HG03280 (cell line): ENCODE results near the gene OTOS.
A peak's percentile ranks its signal among the peaks of the same experiment; 100 is the strongest.

Source experiments
- ATAC-seq: cut with Tn5 transposase; IDR thresholded peaks from one replicate; pipeline ENCODE4 v1.9.1; 2021; ENCODE audit warnings: mild to moderate bottlenecking, moderate library complexity; ENCODE audit not compliant: unreplicated experiment

The OTOS gene

DNA sequence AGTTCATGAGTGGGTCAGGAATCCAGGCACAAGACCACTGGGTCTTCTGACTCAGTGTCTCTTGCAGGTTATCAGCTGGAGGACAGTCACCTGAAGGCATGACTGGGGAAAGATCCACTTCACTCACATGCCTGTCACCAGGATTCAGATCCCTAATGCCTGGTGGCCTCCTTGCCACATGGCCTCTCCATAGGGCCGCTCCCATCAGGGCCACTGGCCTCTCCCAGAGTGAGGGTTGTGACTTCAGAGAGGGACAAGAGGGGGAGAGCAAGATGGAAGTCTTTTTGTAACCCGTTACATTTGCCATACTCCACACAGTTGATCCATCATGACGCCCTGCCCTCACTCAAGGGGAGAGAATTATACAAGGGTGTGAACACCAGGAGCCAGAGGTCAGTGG lies 13.0 kb upstream of the OTOS start:
- no peak for ATAC-seq

- no peak for ATAC-seq
Measured at GRCh38 chr2:240151477-240152031, 11.1 kb upstream of the OTOS start.

DNA sequence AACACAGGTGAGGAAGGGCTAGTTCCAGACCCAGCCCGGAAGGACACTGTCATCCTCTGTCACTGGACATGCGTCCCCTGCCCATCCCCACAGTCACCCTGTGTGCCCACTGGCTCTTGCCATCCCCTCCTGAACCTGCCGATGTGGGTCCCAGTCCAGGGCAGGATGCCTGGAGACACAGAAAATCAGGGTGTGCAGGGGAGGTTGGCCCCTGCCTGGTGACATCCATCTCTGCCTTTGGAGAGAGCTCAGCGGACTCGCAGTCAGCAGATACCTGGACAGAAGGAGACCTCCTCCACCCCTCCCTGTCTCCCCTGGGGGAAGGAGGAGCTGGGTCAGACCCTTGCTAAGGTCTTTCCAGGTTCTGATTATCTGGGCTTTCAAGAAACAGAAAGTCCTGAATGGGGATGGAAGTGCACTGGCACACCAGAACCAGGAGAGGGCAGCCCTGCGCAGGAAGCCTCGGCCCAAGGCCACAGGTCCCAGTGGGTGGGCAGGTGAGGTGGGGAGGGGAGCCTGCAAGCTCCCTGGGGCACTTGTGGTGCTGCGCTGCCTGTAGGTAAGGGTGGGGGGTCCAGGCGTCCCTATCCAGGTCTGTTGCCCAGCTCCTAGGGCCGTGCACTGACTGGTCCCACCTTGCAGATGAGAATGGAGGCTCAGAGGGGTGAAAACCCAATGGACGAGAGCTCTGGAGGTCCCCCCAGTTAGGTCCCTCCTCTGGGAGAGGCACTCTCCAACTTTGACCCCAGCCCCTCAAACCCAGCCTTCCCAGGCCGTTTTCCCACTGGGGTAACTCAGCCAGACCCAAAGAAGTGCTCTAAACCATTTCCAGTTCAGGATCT lies 9.7 kb upstream of the OTOS start:
- ATAC-seq, result no peak

- ATAC-seq, result no peak
Measured at GRCh38 chr2:240147911-240148587, 7.6 kb upstream of the OTOS start.

DNA sequence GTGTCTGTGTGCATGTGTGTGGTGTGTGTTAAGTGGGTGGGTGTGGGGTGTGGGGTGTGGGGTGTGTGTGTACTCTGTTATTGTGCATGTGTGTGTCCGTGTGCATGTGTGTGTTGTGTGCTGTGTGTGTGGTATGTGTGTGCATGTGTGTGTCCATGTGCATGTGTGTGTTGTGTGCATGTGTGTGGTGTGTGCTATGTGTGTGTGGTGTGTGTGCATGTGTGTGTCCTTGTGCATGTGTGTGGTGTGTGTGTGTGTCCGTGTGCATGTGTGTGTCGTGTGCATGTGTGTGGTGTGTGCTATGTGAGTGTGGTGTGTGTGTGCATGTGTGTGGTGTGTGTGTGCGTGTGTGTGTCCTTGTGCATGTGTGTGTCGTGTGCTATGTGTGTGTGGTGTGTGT lies 6.9 kb upstream of the OTOS start:
- ATAC-seq, result no peak

- ATAC-seq, result no peak
Measured at GRCh38 chr2:240146627-240147278, 6.3 kb upstream of the OTOS start.

DNA sequence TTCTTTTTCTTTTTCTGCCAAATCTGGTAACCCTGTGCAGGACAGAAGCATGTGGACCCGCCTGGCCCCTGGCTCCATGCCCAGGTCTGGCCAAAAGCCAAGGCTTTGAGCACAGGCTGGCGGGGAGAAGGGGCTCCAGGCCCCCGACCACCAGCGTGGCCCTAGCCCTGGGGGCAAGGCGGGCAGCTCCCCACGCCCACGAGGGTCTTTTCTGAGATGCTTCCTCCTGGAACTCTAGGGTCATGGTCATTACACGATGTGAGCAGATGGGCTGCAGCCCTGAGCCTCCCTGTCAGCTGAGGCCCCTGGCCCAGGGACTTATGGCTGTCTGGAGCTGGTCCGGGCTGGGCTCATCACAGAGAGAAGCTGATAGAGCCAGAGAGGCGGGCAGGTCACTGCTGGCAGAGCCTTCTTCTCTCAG lies 5.7 kb upstream of the OTOS start:
- ATAC-seq, result no peak

DNA sequence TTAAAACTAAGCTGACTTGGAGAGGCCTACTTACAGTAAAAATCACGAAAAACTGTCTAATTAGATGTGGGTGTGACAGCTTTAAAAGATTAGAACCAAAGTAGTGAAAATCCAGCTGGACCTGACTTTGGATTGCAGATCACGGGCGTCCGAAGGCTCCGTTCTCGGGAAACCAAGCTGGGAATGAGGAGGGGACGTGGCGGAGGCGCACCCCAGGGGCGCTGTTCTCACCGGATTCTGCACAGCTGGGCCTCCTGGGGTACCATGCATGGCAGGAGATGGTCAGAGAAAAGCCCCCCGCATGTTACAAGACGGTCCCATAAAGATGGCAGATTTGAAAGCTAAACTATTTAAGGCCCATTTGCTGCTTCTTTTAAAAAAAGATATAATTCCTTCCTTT lies 5.0 kb upstream of the OTOS start:
- no peak for ATAC-seq

DNA sequence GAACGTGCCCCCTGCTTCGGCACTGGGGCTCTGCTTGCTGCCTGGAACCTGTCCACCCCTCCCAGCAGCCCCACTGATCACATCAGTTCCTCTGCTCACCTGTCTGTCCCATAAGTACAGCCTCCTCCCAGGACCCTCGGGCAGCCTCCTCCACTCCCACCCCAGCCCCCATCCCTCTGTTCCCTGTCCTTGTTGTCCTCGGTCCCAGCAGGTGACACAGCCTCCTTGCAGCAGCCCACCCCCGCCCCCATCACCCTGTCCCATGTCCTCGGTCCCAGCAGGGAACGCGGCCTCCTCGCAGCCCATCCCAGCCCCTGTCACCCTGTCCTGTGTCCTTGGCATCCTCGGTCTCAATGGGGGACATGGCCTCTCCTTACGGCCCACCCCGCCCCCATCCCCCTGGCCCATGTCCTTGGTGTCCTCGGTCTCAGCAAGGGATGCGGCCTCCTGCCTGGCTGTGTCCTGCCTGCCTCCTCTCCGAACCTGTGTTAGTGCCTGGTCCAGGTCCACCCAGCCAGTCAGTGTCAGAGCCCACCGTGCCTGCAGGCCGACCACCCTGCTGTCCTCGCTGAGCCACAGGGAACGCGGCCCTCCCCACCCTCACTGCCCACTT lies 4.3 kb upstream of the OTOS start:
- ATAC-seq, result no peak

DNA sequence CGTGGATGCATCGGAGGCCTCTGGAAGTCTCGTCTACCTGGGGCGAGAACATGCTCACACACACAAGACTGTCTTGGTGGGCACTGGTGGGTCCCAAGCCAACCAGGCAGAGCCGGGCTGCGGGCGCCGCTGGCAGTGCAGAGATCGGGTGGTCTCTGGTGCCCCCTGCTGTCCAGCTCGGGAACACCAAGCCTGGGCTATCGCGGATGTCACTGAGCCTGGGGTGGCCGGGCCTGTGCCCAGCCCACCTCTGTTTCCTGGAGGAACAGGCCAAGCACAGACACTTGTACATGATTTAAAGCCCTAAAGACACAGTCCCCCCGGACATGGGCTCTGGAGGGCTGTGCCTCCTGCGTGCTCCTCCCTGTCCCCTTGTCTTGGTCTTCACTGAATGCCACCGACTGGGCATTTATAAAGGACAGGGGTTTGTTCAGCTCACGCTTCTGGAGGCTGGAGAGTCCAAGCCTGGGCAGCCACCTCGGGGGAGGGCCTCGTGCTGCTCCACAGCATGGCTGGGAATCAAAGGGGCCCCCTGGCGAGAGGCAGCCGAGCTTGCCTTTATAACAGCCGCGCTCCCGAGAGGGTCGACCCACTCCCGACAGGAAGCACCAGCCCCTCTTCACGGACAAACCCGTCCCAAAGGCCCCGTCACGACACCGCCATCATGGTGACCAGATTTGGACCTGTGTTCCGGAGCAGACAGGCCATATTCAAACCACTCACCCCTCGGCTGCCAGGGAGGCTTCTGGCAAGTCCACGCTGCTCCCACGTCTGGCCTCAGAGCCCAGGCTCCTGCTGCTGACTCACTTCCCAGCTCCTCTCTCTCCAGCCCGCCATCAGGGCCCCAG lies 3.6 kb upstream of the OTOS start:
- peak; percentile 62 for ATAC-seq

DNA sequence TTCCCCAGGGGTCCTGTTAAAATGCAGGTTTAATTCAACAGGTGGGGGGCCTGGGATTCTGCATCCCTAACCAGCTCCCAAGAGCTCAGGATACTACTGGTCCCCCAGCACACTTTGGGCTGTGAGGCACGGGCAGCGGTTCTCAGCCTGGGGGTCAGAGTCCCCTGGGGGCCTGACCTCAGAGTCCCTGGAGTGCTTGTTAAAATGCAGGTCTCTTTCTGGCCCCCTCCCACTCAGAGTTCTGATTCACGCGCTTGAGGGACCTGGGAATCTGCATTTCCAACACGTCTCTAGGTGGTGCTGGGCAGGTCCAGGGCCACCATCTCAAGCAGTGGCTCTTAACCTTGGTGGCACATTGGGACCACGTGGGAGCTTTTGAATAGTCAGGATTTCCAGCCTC lies 2.8 kb upstream of the OTOS start:
- no peak for ATAC-seq

GRCh38 chr2:240142859-240143258 lies 2.4 kb upstream of the OTOS start:
- ATAC-seq, result no peak

DNA sequence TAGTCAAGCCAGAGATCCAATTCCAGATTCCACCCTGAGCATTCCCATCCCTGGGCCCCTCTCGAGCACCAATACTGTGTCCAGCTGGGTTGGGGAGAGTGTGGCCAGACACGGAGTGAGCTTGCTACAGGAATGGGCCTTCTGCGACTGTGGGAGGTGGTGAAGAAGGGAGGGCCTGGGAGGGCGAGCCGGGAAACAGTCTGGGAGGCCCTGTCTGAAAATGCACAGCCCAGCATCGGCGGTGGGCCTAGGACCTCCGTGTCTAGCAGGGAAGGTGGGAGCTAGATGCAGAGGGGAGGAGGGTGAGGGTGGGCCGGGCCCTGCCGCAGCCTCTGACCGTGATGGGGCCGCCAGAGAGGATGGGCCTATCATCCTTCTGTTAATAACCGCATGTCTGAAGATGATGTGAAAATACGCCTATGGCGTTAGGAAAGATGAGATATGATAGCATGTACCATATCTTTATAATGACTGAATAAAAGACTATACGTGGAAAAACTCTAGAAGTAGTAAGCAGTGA lies 1.9 kb upstream of the OTOS start:
- no peak for ATAC-seq

GRCh38 chr2:240141736-240142135 lies 1.3 kb upstream of the OTOS start:
- ATAC-seq, result no peak

DNA sequence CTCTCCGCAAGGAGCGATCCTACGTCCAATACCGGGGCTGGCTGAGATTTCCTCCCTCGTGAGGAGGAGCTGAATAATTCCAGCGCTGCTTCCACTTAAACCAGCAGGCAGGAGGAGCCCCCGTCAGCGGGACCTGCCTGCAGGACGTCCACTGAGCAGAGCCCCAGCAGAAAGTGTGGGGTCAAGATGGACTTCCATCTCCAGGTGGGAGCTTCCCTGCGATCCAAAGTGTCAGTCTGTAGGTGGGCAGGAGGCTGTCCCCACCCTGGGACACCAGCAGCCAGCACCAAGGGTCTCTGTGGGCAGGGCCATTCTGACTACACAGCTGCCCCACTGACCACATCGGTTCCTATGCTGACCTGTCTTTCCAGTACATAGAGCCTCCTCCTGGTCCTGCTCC lies 462 bp upstream of the OTOS start:
- ATAC-seq, result no peak

- ATAC-seq, result no peak
Measured at GRCh38 chr2:240139666-240140393, 628 bp downstream of the OTOS start.

DNA sequence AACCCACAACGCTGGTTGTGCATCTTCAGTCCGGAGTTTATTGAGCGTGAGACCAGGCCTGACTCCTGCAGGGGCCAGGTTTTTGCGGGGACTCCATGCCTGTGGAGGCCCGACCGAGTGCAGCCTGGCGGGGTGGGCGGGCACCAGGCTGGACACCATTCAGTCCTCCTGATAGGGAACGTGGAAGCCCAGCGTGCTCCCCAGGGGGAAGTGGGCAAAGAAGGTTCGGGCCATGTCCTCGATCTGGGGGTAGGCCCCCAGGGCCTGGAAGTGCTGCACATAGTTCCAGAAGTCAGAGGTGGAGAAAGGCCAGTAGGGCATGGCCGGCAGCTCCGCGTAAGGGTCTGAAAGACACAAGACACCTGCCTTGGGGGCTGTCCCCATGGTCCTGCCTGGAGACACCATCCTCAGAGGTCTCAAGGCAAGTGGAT lies 1.4 kb downstream of the OTOS start:
- ATAC-seq, result no peak

GRCh38 chr2:240138254-240138984 lies 2.0 kb downstream of the OTOS start:
- ATAC-seq, result no peak
